Vagina (tissue), 2 donors: ENCODE results near the gene FABP7. TPM values are rescaled to one million over a fixed set of nuclear protein-coding genes. Genes with fewer than 3 reads are reported as not detected.

Experiments
- DNase-seq, 2 donors: peaks; one replicate each; pipeline ENCODE4 v3.0.0-alpha.2; 2017; ENCODE audit errors: extremely low spot score in 2 of 2
- H3K27ac ChIP-seq: fragments of 200-600 bp; sonication (generic); one replicate; pipeline ENCODE4 v1.5.1; 2019
- H3K27me3 ChIP-seq: fragments of 200-600 bp; sonication (generic); one replicate; pipeline ENCODE4 v1.5.1; 2019
- H3K36me3 ChIP-seq, 2 donors: fragments of 200-600 bp; sonication (generic); one replicate each; pipeline ENCODE4 v1.5.1; 2017 to 2019
- H3K4me1 ChIP-seq: fragments of 200-600 bp; sonication (generic); one replicate; pipeline ENCODE4 v1.5.1; 2019
- H3K4me3 ChIP-seq, 2 donors: fragments of 200-600 bp; sonication (generic); 1 replicate in 1 of 2; 2 replicates in 1 of 2; pipeline ENCODE4 v1.5.1; 2016 to 2019
- H3K9me3 ChIP-seq: fragments of 200-600 bp; sonication (generic); one replicate; pipeline ENCODE4 v1.5.1; 2019
- POLR2A ChIP-seq, 2 donors: fragments of 450-650 bp; IDR thresholded peaks; one replicate each; pipeline ENCODE4 v1.6.1; 2017; ENCODE audit warnings: antibody characterized with exemption in 2 of 2, mild to moderate bottlenecking in 2 of 2, moderate library complexity in 2 of 2
- POLR2AphosphoS5 ChIP-seq, 2 donors: sonication (generic); formaldehyde crosslinking; IDR thresholded peaks; one replicate each; pipeline ENCODE4 v1.9.0; 2017; ENCODE audit warnings: antibody characterized with exemption in 2 of 2, mild to moderate bottlenecking in 2 of 2, low read depth in 1 of 2; ENCODE audit not compliant: insufficient read depth in 1 of 2
- intact Hi-C: fragments of 100-400 bp; cut with DNase I; formaldehyde crosslinking; loops from one replicate; pipeline ENCODE4 v1.15.1; 2023
- total RNA-seq: library from RNA; depleted of rRNA; stranded (reverse); fragments of >200 nt; gene quantifications from one replicate; pipeline ENCODE4 v1.2.3, GENCODE V29; 2016
- TF ChIP-seq, protein P1 (sequence below), 3 experiments: fragments of 450-650 bp in 2 of 3; fragments of 200-600 bp in 1 of 3; sonication (generic) in 1 of 3; IDR thresholded peaks; one replicate each; pipeline ENCODE4 v1.5.1; 2017 to 2019; ENCODE audit warnings: antibody characterized with exemption in 3 of 3, mild to moderate bottlenecking in 2 of 3, moderate library complexity in 2 of 3

FABP7 gene
- total RNA-seq, 1 donor from 2014 or later: not detected

DNA sequence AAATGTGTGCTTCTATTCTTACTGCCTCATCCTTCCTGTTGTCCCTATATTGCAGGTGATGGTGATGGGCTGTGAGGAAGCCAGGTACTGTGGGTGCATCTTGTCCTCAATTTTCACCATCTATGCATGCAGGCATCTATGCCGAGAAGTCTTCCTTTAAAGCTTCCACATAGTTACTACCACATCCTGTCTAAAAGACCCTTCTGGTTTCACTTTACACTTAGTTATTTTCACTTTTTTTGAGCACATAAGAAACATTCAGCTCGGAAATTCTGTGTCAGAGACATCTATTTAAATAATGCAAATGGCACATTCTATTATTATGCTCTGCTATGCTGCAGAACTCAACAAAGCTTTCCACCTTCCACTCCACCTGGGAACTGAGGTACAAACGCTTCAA, 28.2 kb upstream of the FABP7 start:
- TF ChIP-seq POLR2AphosphoS5 (IDR thresholded peaks at IDR 0.05; ENCODE audit: insufficient read depth in 1 of 2, low read depth in 1 of 2) (no peak), POLR2A (IDR thresholded peaks at IDR 0.05) (no peak)
- TF ChIP-seq, protein P1, sequence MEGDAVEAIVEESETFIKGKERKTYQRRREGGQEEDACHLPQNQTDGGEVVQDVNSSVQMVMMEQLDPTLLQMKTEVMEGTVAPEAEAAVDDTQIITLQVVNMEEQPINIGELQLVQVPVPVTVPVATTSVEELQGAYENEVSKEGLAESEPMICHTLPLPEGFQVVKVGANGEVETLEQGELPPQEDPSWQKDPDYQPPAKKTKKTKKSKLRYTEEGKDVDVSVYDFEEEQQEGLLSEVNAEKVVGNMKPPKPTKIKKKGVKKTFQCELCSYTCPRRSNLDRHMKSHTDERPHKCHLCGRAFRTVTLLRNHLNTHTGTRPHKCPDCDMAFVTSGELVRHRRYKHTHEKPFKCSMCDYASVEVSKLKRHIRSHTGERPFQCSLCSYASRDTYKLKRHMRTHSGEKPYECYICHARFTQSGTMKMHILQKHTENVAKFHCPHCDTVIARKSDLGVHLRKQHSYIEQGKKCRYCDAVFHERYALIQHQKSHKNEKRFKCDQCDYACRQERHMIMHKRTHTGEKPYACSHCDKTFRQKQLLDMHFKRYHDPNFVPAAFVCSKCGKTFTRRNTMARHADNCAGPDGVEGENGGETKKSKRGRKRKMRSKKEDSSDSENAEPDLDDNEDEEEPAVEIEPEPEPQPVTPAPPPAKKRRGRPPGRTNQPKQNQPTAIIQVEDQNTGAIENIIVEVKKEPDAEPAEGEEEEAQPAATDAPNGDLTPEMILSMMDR (IDR thresholded peaks at IDR 0.05): no peak
- H3K27me3 ChIP-seq: no peaks in the 10 kb centered on the region
- no peaks in the 10 kb centered on the region for H3K4me1 ChIP-seq
- no peaks in the 10 kb centered on the region for H3K9me3 ChIP-seq
- H3K27ac ChIP-seq: no peak overlapping the region
- H3K4me3 ChIP-seq: no peak overlapping the region
- no peak for DNase-seq
- intact Hi-C loops: no loop called here
- no peaks in the 10 kb centered on the region for H3K36me3 ChIP-seq

DNA sequence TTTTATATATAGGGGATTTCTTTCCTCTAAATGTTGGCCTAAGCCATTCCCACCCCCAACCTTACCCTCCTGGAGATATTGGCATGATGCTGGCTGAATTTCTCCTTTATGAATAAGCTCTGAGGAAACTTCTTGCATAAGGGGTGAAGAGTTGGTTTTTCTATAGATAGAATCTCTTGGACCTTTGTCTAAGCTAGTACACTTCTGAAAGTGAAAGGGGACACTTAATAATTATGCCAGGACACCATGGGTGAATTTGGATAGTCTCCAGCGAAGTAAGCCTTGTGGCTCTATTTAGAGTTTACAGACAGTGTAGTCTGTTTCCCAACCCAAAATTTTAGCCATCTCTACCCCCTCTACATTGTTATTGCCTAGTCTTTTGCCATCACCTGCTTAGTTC, 27.1 kb upstream of the FABP7 start:
- Histone ChIP-seq H3K27me3 (no peaks in the 10 kb centered on the region), H3K27ac (no peak overlapping the region), H3K36me3 (no peaks in the 10 kb centered on the region), H3K4me1 (no peaks in the 10 kb centered on the region), H3K9me3 (no peaks in the 10 kb centered on the region), H3K4me3 (no peak overlapping the region)
- TF ChIP-seq POLR2AphosphoS5 (IDR thresholded peaks at IDR 0.05; ENCODE audit: insufficient read depth in 1 of 2, low read depth in 1 of 2) (no peak), POLR2A (IDR thresholded peaks at IDR 0.05) (no peak)
- TF ChIP-seq, protein P1 (IDR thresholded peaks at IDR 0.05): no peak
- intact Hi-C loops: no loop called here
- DNase-seq: no peak

DNA sequence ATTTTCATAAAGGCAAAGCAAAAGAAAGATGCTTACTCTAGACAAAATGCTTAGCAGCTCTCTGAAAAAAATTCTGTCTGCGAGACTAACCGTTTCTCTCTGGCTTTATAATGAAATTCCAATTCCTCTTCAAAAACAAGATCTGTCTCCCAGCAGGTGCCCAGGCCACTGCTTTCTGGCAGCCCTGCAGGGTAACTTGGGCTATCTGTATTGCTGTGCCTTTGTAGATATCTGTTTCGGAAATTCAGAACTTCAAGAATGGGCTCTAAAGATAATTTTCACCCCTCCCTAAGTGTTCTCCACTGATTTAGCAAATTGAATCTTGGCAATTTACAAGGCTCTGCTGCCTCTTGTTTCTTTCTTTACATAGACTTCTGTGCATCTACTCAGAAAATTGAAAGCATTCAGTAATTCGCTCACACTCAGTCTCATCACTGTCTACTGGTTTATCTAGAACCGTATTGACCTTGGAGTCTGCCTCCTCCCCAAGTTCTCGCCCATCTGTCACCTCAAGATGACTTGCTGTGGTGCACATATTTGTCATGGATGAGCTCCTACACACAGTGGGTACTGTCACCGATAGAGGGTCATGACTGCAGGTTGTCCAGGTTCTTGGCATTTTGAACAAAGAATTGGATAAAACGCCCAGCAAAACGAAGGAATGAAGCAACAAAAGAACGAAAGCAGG, 26.4 kb upstream of the FABP7 start:
- DNase-seq: no peak
- intact Hi-C loops: no loop called here
- H3K27me3 ChIP-seq: no peaks in the 10 kb centered on the region
- no peaks in the 10 kb centered on the region for H3K36me3 ChIP-seq
- H3K9me3 ChIP-seq: no peaks in the 10 kb centered on the region
- H3K27ac ChIP-seq: no peak overlapping the region
- no peaks in the 10 kb centered on the region for H3K4me1 ChIP-seq
- H3K4me3 ChIP-seq: peak overlapping the region in 1 of 2 donors; percentile 9
- no peak for TF ChIP-seq POLR2AphosphoS5 (IDR thresholded peaks at IDR 0.05; ENCODE audit: insufficient read depth in 1 of 2, low read depth in 1 of 2)
- TF ChIP-seq, protein P1 (IDR thresholded peaks at IDR 0.05): no peak
- TF ChIP-seq POLR2A (IDR thresholded peaks at IDR 0.05): no peak

DNA sequence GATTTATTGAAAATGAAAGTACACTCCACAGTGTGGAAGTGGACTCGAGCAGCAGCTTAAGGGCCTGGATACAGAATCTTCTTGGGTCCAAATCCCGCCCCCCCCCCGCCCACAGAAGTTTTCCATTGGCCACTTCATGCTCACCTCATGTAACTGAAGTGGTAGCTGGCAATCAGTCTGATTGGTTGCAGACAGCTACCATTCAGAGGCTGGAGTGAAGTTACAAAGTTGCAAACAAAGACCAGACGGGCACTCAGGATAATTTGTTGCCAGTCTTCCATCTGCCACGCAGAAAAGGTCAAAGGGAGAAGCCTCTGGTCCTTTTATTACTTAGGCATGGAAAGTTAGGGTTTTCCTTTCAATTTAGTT, 25.8 kb upstream of the FABP7 start:
- Histone ChIP-seq H3K27me3 (no peaks in the 10 kb centered on the region), H3K27ac (peak overlapping the region; percentile 33), H3K36me3 (no peaks in the 10 kb centered on the region), H3K9me3 (no peaks in the 10 kb centered on the region), H3K4me1 (no peaks in the 10 kb centered on the region), H3K4me3 (peak overlapping the region in 1 of 2 donors; percentile 9)
- TF ChIP-seq POLR2AphosphoS5 (IDR thresholded peaks at IDR 0.05; ENCODE audit: insufficient read depth in 1 of 2, low read depth in 1 of 2): no peak
- no peak for TF ChIP-seq POLR2A (IDR thresholded peaks at IDR 0.05)
- TF ChIP-seq, protein P1 (IDR thresholded peaks at IDR 0.05): no peak
- intact Hi-C loops: no loop called here
- DNase-seq: no peak

DNA sequence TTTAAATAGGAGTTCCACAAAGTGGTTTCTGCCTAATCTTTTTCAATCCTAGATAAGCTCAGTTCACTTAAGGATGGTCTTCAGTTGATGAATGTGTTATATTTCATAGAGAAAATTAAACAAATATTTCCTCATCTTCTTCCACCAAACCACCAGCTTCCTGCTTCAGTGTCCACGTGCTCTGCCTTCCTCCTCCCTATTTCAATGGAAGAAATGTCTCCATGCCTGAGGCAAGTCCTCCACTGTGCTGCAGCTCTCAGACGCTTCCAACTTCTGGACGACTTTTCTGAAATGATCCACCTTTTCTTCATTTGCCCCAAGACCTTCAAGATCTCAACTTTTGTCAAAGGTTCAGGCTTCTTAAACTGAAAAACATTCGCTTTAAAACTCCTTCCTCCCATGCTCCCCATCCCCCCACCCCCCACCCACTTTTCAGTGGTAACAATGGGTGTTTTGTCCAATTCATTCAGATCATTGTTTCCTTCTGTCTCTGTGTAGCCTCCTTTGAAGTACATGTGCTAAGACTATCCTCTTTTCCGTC, 25.3 kb upstream of the FABP7 start:
- intact Hi-C loops: no loop called here
- no peaks in the 10 kb centered on the region for H3K4me1 ChIP-seq
- H3K36me3 ChIP-seq: no peaks in the 10 kb centered on the region
- DNase-seq: no peak
- no peak overlapping the region for H3K4me3 ChIP-seq
- H3K9me3 ChIP-seq: no peaks in the 10 kb centered on the region
- no peaks in the 10 kb centered on the region for H3K27me3 ChIP-seq
- TF ChIP-seq POLR2A (IDR thresholded peaks at IDR 0.05): no peak
- no peak for TF ChIP-seq POLR2AphosphoS5 (IDR thresholded peaks at IDR 0.05; ENCODE audit: insufficient read depth in 1 of 2, low read depth in 1 of 2)
- peak overlapping the region; percentile 33 for H3K27ac ChIP-seq
